Liver (tissue), 3 donors: ENCODE data around the gene POLR2H.

Source experiments
- EGR1 ChIP-seq, 2 donors: IDR thresholded peaks; 2 replicates each; pipeline ENCODE4 v1.6.1; 2016 to 2018; ENCODE audit warnings: antibody characterized with exemption in 2 of 2, low read depth in 2 of 2
- GABPA ChIP-seq, 2 donors: IDR thresholded peaks in 1 of 2; conservative IDR thresholded peaks in 1 of 2; 2 replicates each; pipeline ENCODE4 v1.6.1; 2016; ENCODE audit warnings: antibody characterized with exemption in 2 of 2, mild to moderate bottlenecking in 1 of 2, moderate library complexity in 1 of 2
- HNF4G ChIP-seq: IDR thresholded peaks from 2 replicates; pipeline ENCODE4 v1.6.1; 2016; ENCODE audit warnings: antibody characterized with exemption
- JUND ChIP-seq, 2 donors: IDR thresholded peaks; 2 replicates each; pipeline ENCODE4 v1.6.1; 2016; ENCODE audit warnings: antibody characterized with exemption in 2 of 2
- RXRA ChIP-seq, 2 donors: IDR thresholded peaks; 2 replicates each; pipeline ENCODE4 v1.6.1; 2017 to 2018; ENCODE audit warnings: antibody characterized with exemption in 2 of 2, mild to moderate bottlenecking in 1 of 2
- SP1 ChIP-seq: IDR thresholded peaks from 2 replicates; pipeline ENCODE4 v1.6.1; 2018; ENCODE audit warnings: antibody characterized with exemption, mild to moderate bottlenecking
- TAF1 ChIP-seq: conservative IDR thresholded peaks from 2 replicates; pipeline ENCODE4 v1.6.1; 2016; ENCODE audit warnings: antibody characterized with exemption, mild to moderate bottlenecking
- YY1 ChIP-seq: IDR thresholded peaks from 2 replicates; pipeline ENCODE4 v1.6.1; 2016; ENCODE audit warnings: antibody characterized with exemption, mild to moderate bottlenecking
- TF ChIP-seq, protein P1 (sequence below): IDR thresholded peaks from 2 replicates; pipeline ENCODE4 v1.6.1; 2016; ENCODE audit warnings: antibody characterized with exemption
- TF ChIP-seq, protein P2 (sequence below): fragments of 150-350 bp; IDR thresholded peaks from 2 replicates; pipeline ENCODE4 v1.5.1; 2017; ENCODE audit warnings: improper control_type of control experiment, low read depth, low read length; ENCODE audit not compliant: missing input control
- TF ChIP-seq, protein P3 (sequence below): IDR thresholded peaks from 2 replicates; pipeline ENCODE4 v1.6.1; 2016; ENCODE audit warnings: antibody characterized with exemption, mild to moderate bottlenecking
- TF ChIP-seq, protein P4 (sequence below): IDR thresholded peaks from 2 replicates; pipeline ENCODE4 v1.6.1; 2016; ENCODE audit warnings: antibody characterized with exemption
- donor health status: healthy.
- donor health status: healthy.

DNA sequence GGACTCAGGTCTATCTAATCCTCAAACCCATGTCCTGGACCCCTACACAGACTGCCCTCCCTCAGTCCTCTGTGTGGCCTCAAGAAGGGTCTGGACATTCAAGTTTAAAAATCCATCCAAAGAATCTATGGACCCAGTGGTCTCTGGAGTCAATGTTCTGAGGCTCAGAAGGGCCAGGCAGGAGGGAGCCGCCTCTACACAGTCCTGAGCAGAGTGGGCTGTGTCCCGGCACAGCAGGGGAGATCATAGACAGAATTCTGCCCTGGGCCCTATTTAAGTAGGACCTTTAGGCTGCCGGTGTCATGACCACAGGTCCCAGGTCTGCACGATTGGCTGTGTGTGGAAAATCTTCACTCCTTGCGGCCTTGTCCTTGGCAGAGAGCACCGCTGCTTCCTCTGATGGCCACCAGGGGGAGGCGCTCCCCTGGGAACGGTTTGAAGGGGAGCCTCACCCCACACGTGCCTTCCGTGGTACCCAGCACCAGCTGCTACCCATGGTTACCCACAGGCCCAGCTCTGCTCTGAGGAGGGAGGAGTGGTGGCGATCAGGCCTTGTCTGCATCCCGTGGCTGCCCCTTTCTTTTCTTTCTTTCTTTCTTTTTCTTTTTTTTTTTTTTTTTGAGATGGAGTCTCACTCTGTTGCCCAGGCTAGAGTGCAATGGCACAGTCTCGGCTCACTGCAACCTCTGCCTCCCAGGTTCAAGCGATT, 56.3 kb downstream of the POLR2H start:
- TF ChIP-seq, protein P1, sequence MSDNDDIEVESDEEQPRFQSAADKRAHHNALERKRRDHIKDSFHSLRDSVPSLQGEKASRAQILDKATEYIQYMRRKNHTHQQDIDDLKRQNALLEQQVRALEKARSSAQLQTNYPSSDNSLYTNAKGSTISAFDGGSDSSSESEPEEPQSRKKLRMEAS, result no peak
- TF ChIP-seq, protein P2, sequence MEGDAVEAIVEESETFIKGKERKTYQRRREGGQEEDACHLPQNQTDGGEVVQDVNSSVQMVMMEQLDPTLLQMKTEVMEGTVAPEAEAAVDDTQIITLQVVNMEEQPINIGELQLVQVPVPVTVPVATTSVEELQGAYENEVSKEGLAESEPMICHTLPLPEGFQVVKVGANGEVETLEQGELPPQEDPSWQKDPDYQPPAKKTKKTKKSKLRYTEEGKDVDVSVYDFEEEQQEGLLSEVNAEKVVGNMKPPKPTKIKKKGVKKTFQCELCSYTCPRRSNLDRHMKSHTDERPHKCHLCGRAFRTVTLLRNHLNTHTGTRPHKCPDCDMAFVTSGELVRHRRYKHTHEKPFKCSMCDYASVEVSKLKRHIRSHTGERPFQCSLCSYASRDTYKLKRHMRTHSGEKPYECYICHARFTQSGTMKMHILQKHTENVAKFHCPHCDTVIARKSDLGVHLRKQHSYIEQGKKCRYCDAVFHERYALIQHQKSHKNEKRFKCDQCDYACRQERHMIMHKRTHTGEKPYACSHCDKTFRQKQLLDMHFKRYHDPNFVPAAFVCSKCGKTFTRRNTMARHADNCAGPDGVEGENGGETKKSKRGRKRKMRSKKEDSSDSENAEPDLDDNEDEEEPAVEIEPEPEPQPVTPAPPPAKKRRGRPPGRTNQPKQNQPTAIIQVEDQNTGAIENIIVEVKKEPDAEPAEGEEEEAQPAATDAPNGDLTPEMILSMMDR, result peak; percentile 79
- no peak for TF ChIP-seq EGR1 (IDR thresholded peaks at IDR 0.05; ENCODE audit: low read depth in 2 of 2)
- no peak for TF ChIP-seq TAF1
- no peak for TF ChIP-seq HNF4G
- peak in 1 of 2 donors; percentile 17 for TF ChIP-seq RXRA (IDR thresholded peaks at IDR 0.05)
- TF ChIP-seq, protein P3, sequence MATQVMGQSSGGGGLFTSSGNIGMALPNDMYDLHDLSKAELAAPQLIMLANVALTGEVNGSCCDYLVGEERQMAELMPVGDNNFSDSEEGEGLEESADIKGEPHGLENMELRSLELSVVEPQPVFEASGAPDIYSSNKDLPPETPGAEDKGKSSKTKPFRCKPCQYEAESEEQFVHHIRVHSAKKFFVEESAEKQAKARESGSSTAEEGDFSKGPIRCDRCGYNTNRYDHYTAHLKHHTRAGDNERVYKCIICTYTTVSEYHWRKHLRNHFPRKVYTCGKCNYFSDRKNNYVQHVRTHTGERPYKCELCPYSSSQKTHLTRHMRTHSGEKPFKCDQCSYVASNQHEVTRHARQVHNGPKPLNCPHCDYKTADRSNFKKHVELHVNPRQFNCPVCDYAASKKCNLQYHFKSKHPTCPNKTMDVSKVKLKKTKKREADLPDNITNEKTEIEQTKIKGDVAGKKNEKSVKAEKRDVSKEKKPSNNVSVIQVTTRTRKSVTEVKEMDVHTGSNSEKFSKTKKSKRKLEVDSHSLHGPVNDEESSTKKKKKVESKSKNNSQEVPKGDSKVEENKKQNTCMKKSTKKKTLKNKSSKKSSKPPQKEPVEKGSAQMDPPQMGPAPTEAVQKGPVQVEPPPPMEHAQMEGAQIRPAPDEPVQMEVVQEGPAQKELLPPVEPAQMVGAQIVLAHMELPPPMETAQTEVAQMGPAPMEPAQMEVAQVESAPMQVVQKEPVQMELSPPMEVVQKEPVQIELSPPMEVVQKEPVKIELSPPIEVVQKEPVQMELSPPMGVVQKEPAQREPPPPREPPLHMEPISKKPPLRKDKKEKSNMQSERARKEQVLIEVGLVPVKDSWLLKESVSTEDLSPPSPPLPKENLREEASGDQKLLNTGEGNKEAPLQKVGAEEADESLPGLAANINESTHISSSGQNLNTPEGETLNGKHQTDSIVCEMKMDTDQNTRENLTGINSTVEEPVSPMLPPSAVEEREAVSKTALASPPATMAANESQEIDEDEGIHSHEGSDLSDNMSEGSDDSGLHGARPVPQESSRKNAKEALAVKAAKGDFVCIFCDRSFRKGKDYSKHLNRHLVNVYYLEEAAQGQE, result no peak
- TF ChIP-seq GABPA (IDR thresholded peaks at IDR 0.05 in 1 of 2, conservative IDR thresholded peaks at IDR 0.05 in 1 of 2), result no peak
- TF ChIP-seq JUND (IDR thresholded peaks at IDR 0.05), result no peak
- TF ChIP-seq, protein P4, sequence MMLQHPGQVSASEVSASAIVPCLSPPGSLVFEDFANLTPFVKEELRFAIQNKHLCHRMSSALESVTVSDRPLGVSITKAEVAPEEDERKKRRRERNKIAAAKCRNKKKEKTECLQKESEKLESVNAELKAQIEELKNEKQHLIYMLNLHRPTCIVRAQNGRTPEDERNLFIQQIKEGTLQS, result no peak
- no peak for TF ChIP-seq SP1
- TF ChIP-seq YY1, result no peak
